ENCODE data around the gene RBL2.
"Not testable (repeated sequence)": the region's sequence is repeated elsewhere in the genome, so short reads cannot be mapped to it uniquely, and the experiment has no call there.

RBL2 gene

DNA sequence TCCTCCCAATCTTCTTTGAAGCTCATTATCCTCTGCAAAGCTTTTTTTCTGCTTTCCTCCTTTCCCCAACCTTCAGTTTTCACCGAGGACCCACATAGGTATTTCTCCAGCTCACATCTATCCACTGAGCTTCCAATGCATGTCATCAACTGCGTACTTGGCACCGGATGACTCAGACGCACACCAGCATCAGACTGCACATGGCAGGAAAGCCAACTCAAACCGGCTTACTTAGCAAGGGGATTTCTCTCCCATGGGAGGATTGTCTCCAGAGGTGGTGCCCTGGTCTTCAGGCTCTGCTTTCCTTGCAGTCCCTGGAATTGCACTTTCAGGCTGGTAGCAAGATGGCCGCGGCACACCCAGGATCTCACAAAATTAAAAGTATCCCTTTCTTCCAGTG, 70.4 kb downstream of the RBL2 start:
- DNase-seq (ENCODE audit: low spot score): no peak

- no peak for DNase-seq (ENCODE audit: low spot score)
These were observed 72.0 kb downstream of the RBL2 start for GRCh38 chr16:53506254-53506653.

DNA sequence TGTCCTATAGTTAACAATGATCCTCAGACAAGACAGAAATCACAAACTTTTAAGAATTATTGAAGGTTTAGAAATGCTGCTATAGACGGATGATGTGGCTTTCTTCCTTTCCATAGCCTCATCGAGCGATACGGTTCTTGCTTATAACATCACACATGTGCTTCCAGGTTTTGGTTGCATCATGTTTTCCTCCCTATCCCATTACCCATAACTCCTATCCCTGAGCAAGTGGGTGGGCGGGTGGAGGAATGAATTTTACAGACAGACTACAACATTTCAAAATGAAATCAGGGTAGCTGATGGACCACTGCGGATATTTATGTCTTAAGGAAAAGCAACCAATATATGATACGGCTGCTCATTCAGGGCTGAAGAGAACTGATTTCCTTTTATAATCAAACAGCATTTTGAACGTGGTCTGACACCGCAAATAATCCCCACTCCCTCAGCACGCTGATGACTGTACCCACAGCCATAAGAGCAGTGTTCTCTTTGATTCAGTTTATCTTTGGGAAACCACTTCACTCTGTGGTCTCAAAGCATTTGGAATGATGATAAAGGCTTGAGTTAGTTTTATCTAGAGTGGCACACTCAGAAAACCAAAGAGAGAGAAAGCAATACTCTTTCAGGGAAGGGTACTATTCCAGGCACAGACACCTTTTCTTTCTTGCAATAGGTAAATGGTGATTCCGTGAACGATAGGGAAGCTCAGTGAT, 73.4 kb downstream of the RBL2 start:
- DNase-seq (ENCODE audit: low spot score): no peak

GRCh38 chr16:53509906-53510703, 75.8 kb downstream of the RBL2 start:
- peak; percentile 25 for DNase-seq (ENCODE audit: low spot score)

GRCh38 chr16:53510704-53511070, 76.4 kb downstream of the RBL2 start:
- DNase-seq (ENCODE audit: low spot score): no peak

- DNase-seq (ENCODE audit: low spot score): no peak
These were observed 76.8 kb downstream of the RBL2 start for GRCh38 chr16:53511084-53511402.

DNA sequence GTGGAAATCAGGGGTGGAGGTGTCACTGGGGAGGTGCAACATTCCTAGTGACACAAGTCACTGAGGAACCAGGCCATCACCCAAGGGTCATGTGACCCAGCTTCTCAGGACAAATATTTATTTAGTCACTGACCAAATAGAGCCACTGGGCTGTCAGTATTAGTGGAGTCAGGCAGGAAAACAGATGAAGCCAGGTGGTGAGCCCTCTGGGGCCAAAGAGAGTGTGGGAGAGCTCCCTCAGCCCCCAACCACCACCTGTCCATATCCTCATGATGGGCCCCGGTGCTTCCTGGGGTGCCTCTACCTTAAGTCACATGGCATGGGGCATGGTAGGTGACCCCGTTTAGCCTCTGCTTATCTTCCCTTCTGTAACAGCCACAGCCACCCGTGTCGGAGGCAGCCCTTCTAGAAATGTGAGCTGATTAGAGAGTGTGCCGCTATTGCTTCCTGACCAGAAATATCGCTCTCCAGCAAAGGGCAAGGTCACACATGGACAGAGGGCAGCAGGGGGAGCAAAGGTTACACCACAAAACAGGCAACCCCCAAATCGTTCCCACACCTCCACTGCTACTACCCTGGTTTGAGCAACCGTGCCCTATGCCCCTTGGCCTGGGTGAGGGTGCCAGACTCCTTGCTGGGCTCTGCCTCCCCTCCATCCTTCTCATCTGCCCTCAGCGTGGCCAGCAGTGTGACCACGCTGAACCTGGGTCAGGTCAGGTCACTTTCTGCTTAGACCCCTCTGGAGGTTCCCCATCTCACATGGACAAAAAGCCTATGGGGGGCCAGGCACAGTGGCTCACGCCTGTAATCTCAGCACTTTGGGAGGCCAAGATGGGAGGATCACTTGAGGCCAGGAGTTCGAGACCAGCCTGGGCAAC, 77.4 kb downstream of the RBL2 start:
- DNase-seq (ENCODE audit: low spot score): peak; percentile 53

- DNase-seq (ENCODE audit: low spot score): not testable (repeated sequence)
These were observed 78.5 kb downstream of the RBL2 start for GRCh38 chr16:53512795-53513194.

- no peak for DNase-seq (ENCODE audit: low spot score)
These were observed 81.0 kb downstream of the RBL2 start for GRCh38 chr16:53515259-53515658.

DNA sequence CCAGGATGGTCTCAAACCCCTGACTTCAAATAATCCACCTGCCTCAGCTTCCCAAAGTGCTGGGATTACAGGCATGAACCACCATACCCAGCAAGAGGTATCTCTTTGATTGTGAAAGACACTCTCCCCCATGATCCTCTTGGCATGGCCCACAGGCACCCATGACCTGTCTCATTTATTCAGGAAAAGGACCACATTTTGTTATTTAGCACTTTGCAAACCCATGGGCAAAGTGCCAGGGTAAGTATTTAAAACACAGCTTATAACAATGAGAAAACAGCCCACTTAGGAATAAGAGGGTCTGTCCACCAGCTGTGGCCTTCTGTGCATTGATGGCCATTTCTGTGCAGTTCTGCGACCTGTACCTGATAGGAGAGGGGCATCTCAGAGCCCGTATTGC, 81.5 kb downstream of the RBL2 start:
- no peak for DNase-seq (ENCODE audit: low spot score)

- DNase-seq (ENCODE audit: low spot score): no peak
These were observed 83.6 kb downstream of the RBL2 start for GRCh38 chr16:53517851-53518250.

- DNase-seq (ENCODE audit: low spot score): no peak
These were observed 84.5 kb downstream of the RBL2 start for GRCh38 chr16:53518550-53519416.

DNA sequence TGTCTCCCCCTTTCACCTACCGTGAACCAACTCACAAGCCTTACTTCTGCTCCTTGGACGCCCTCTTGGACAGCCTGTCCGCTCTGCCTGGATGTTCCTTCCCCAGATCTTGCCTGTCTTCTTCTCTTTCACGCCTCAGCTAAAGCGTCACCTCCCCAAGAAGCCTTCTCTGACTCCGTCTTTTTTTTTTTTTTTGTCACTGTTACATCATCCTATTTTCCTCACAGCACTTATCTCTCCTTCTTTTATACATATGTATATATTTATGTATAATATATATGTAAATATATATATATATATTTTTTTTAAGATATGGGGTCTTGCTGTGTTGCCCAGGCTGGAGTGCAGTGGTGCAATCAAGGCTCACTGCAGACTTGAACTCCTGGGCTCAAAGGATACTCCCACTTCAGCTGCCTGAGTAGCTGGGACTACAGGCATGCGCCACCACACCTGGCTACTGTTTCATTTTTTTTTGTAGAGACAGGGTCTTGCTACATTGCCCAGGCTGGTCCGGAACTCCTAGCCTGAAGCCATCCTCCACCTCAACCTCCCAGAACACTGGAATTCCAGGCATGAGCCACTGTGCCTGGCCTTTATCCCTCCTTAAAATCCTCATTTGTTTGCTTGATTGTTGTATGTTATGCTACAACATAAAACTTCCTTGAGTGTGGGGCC, 85.3 kb downstream of the RBL2 start:
- DNase-seq (ENCODE audit: low spot score): no peak

DNA sequence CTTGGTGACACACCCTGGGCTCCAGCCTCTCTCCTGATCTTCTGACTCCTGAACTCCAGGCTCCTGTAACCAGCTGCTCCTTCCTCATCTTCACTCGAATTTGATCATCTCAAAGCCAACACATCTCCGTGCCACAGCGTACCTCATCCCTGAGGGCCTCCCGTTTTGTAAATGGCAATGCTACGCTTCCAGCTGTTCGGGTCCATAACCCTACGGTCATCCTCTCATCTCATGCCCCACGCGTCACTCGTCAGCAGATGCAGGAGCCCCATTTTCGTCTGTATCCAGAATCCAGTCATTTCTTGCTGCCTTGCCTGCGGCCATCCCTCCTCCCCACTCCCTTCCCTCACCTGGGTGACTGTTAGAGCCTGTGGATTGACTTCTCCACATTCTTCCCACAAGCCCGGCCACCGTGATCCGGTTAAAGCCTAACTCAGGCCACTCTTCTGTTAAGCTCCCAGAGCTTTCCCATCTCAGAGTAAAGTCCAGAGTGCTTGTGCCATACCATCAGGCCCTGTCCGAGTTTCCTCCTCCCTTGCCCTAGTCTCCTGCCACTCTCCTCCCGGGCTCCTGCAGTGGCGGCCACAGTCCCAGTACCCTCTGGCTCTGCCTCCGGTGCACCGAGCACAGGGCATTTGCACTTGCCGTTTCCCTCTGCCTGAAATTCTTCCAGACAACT, 89.0 kb downstream of the RBL2 start:
- DNase-seq (ENCODE audit: low spot score): no peak

DNA sequence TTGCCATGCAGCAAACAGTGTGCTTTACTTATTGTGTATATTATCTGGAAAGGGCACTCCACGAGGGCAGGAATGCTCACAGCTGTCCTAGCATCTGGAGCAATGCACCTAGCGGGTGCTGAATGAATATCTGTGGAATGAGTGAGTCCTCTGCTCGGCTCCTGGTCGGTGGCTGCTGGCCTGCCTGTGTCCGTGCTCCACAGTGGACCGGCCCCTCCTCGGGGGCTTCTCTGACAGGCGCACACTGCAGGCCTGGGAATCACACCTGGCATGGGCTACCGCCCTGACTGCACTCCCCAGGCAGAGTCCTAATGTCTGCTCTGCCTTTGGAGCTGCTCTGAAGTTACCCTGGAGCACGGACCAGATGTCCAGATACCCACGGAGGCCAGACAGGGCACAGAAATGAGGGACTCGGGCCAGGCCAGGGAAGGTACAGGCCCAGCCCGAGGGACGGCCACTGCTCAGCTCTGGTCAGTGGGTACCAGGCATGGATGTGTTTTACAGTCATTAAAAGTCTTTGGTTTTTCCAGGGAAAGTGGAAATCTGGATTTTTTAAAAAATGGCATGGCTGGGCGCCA, 89.8 kb downstream of the RBL2 start:
- no peak for DNase-seq (ENCODE audit: low spot score)

- no peak for DNase-seq (ENCODE audit: low spot score)
These were observed 94.5 kb downstream of the RBL2 start for GRCh38 chr16:53528797-53529196.

DNA sequence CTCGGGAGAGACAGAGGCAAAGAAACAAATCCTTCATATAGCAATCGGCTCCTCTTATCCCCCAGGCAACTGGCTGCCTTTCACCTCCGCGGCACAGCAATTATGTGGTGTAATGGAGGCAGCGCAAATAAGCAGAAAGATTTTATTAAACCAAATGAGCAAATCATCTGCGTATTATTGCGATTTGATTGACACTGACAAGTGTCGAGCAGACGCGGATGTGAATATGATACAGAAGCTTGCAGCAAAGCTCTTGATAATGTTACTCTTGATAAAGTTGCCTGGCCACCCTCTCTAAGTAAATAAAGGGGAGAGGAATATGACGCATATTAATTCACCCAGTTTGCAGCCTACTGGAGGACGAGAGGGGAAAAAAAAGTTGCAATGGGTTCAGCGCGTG, 95.2 kb downstream of the RBL2 start:
- DNase-seq (ENCODE audit: low spot score): no peak

- DNase-seq (ENCODE audit: low spot score): no peak
These were observed 95.8 kb downstream of the RBL2 start for GRCh38 chr16:53530046-53530445.

DNA sequence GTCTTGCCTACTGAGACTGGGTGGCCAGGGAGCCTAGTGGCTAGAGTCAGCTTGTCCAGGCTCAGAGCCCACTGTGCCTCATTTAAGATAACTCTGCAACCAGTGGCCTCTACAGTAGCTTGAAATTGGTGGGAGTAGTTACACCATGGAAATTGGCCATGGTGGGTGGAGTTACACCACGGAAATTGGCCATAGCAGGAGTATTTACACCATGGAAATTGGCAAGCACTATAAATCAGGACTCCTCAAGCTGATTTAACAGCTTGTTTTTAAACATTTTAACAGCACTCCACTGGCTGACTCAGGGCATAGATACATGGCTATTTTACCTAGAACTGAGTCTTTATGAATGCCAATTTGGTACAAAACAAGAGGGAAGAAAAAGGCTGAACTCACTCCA, 96.5 kb downstream of the RBL2 start:
- DNase-seq (ENCODE audit: low spot score): no peak

GRCh38 chr16:53534206-53534605, 99.9 kb downstream of the RBL2 start:
- DNase-seq (ENCODE audit: low spot score): no peak
